Fibroblast of upper back skin (primary cell): ENCODE data around the gene SF3B5.
"Not testable (repeated sequence)": the region's sequence is repeated elsewhere in the genome, so short reads cannot be mapped to it uniquely, and the experiment has no call there.

Experiments
- DNase-seq: peaks from one replicate; pipeline ENCODE4 v3.0.0-alpha.2; 2013

Gene SF3B5

DNA sequence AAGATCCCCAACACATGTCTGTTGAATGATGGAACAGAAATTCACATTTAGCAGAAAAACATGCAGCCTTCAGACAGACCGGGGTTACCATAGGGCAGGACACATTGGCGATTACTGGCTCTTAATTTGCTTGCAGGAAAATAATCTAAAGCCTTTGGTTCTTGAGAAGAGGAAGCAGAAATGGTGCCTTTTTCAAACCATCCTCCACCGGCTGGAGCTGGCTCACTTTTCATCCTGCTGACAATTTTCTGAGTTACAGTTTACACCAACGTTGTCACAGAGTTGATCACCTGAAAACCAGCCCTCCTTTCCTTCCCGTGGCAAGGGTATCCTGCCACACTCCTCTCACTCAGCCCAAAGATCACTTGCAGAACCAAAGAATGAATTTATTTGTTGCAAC lies 32.6 kb downstream of the SF3B5 start:
- no peak for DNase-seq

DNA sequence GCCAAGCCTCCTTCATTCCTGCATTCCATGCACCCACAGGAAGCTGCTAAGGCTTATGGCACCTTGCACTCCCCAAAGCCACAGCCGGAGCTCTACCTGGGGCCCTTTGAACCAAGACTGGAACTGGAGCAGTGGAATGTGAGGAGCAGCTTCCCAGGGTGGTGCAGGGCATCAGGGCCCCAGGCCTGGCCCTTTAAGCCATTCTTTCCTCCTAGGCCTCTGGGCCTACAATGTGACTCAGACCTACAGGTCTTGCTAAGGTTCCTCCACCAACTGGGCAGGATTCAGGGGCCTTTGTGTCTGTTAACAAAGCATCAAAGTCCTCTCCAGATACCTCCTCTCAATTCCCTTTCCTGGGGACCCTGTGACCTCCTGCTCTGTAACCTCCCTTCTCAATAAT lies 36.2 kb downstream of the SF3B5 start:
- DNase-seq = no peak

DNA sequence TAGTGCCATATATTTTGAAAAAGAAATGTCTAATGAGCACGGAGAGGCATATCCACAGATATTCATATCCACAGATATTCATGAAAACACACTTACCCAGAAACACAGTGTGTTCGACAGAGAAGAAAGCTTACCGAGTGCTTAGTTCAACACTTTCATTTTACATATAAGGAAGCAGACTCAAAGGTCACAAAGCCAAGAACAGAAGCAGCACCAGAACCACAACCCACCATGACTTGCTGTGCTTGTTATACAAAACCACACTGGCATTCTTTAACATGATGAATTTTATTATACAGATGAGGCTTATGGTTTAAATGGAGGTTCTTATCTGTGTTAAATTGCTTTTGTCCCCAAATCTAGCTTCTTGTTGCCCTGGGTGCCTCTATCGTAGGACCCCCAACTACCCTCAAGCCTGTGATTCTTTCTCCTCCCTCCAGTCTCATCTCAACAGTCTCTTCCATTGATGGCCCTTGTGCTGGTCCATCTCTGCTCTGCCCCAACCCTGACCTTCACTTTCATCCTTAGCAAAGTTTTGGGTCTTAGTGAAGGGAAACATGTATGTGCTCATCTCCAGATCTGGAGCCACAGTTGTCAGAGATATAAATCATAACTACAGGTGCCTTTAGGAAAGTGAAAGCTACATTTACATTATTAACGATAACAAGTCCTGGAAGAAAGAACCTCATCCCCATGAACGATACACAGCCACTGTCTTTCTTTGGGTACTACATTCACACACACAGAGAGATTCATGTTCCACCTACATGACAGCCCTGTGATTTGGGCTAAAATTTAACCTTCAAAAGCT lies 40.0 kb downstream of the SF3B5 start:
- DNase-seq = no peak

DNA sequence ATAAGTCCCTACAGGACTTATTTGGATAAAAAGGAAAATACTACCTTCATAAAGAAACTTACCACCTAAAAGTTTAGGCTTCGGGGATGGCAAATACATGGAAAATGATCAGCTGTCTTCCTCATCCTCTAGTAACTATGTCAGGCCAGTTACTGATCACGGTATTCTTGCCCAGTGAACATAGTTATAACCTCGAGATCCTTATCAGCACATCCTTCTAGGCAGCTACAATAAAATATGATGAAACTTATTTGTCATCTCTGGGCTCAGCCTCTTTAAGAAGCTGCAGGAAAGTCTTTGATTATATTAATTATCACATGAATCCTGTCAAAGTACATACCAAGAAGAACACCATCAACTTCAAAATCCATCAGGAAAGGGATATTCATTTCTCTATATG lies 41.8 kb downstream of the SF3B5 start:
- DNase-seq = no peak

DNA sequence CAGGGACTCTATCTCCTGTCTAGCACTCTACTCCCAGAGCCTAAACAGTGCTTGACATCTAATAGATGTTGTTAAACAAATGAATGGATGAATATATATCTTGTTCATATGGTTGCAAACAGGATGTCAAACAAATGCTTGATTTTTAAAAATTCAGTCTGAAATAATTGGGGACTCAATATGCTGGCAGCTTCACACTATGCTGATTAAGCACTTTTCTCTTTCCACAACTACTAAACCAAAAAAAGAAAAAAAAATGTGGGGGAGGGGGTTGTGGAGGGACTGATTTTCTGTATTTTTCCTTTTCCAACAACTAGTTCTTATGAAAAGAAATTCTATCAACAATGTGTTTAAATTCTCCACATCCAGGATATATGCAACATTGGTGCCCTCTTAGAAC lies 42.9 kb downstream of the SF3B5 start:
- DNase-seq = no peak

DNA sequence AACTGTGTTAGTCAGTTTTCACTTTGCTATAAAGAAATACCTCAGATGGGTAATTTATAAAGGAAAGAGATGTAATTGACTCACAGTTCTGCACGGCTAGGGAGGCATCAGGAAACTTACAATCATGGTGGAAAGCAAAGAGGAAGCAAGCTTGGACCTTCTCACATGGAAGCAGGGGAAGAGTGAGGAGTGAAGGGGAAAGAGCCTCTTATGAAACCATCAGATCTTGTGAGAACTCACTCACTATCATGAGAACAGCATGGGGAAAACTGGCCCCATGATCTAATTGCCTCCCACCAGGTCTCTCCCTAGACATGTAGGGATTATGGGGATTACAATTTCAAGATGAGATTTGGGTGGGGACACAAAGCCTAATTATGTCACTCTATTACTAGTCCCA lies 46.0 kb downstream of the SF3B5 start:
- no peak for DNase-seq

DNA sequence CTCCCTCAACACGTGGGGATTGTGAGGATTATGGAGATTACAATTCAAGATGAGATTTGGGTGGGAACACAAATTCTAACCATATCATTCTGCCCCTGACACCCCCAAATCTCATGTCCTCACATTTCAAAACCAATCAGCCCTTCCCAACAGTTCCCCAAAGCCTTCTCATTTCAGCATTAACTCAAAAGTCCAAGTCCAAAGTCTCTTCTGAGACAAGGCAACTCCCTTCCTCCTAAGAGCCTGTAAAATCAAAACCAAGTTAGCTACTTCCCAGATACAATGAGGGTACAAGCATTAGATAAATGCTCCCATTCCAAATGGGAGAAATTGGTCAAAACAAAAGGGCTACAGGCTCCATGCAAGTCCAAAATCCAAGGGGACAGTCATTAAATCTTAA lies 47.7 kb downstream of the SF3B5 start:
- DNase-seq = no peak

DNA sequence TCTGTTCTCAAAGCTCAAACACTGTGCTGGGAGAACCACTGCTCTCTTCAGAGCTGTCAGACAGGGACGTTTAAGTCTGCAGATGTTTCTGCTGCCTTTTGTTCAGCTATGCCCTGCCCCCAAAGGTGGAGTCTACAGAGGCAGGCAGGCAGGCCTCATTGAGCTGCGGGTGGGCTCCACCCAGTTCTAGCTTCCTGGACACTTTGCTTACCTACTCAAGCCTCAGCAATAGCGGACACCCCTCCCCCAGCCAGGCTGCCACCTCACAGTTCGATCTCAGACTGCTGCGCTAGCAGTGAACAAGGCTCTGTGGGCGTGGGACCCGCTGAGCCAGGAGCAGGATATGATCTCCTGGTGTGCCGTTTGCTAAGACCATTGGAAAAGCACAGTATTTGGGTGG lies 48.7 kb downstream of the SF3B5 start:
- DNase-seq = not testable (repeated sequence)

DNA sequence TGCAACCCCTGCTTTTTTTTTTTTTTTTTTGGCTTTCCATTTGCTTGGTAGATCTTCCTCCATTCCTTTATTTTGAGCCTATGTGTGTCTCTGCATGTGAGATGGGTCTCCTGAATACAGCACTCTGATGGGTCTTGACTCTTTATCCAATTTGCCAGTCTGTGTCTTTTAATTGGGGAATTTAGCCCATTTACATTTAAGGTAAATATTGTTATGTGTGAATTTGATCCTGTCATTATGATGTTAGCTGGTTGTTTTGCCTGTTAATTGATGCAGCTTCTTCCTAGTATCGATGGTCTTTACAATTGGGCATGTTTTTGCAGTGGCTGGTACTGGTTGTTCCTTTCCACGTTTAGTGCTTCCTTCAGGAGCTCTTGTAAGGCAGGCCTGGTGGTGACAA lies 50.4 kb downstream of the SF3B5 start:
- not testable (repeated sequence) for DNase-seq
